Stimulated activated CD4-positive, alpha-beta T cell treated with anti-CD3 and anti-CD28 coated beads, Interleukin-1b, Interleukin-23, amount 100 ng/mL, for 4 hours (primary cell): ENCODE data around the gene CBX6.

Source experiments
- DNase-seq, 2 donors: peaks; one replicate each; pipeline ENCODE4 v3.0.0-alpha.2; 2020; ENCODE audit warnings: low read depth in 2 of 2

CBX6 gene

DNA sequence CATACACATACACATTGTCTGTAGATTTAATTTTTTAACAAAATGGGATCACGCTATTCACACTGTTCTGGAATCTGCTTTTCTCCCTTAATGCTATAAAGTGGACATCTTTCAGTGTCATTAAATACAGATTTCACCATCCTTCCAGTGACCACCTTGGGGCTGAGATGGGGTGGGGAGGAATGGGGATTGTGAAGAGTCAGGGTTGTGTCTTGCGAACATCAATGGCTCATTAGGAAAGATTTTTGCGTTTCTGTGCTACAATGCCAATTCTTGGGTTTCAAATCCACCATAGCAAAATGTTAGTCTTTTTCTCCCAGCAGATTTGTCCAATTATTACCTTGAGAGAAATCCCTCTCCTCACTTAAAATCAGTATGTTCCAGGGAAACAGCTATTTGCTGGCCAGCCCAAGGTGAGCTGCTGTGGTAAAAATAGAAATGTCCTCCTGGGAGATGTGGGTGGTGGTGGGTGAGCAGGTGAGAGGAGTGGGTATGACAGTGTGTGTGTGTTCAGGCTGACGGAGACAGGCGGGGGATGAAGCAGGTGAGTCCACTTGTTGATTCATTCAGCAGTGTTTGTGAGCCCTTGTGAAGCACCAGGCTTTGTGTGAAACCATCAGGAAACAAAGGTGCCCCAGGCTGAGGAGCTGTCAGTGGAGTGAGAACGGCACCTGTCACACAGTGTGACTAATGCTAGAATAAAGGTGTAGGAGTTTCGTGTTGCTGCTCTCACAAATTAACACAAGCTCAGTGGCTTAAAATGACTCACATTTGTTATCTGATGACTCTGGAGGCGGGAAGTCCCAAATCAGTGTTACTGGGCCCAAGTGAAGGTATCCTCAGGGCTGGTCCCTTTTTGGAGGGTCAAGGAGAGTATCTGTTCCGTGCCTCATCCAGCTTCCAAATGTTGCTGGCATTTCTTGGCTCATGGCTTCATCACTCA is 1.7 kb upstream of the CBX6 start:
- DNase-seq = peak; percentile 51 to 63

DNA sequence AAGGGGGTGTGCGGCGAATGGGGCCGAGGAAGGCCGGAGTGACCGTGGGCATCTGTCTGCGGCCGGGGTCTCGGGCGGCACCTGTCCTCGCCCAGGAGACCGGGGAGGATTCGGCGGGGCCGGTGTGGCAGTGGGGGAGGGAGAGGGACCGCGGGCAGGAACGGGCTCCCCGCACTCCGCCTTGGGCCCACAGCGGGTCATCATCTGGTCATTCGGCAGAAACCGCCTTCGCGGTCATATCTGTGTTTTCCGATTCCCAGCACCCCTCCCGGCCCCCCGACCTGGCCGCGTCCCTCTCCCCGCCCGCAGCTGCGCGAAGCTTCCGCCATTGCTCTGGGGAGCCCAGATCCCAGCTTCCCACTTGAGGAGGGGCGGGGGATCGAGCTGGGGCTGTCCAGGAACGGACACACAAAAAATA is 824 bp upstream of the CBX6 start:
- no peak for DNase-seq

DNA sequence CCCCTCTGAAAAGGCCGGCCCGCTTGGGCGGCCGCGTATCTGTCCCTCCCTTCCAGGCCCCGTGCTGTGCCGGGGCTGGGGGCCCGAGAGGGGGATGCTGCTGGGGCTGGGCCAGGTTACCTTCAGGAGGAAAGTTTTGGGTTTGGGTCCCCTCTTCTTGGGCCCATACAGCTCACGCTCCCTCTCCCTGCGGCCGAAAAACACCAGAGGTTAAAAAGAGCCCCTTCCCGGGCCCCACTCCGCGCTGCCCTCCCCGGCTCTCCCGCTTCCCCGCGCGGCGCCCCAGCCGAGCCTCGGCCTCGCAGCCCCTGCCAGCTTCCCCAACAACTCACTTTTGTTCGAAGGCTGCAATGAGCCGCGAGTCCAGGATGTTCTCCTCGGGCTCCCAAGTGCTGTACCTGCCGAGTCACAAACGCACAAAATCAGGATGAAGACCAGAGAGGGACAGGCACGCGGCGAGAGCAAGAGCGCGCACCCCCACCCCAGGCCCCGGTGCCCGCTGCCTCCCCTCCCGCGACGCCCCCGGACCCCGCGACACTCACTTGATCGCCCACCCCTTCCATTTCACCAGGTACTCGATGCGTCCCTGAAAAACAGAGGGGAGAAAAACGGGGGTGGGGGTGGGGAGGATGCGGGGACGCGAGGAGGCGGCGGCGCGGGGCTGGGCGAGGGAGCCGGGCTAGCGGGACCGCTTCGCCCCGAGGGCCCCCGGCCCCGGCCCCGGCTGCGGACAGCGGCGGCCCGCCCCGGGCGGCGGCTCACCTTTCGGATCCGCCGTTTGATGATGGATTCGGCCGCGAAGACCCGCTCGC is 450 bp downstream of the CBX6 start:
- DNase-seq = peak; percentile 21 to 39

DNA sequence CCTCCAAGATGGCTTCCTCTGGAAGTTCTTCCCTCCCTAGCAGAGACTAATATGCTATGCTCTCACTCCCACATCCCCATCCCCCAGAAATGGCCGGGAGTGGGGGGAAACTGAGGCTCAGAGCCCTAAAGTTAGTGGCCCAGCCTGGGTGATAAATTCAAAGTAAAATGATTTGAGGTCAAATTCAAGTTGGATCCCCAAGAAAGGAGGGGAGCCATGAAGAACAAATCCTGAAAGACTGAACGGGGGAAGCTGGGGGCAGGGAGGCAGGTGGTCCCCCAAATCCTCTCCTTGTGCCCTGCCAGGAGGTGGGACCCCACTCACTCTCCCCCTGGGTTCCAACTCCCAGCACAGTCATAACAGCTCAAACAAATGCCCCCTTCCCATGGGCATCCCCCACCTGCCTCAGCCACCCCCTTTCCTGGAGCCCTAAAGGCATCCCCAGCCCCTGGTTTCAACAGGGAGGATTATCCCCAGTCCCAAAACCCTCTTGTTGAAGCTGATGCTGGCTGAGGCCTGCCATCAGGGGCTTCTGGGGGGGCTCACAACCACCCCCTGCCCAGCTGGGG is 1.1 kb downstream of the CBX6 start:
- DNase-seq = no peak

DNA sequence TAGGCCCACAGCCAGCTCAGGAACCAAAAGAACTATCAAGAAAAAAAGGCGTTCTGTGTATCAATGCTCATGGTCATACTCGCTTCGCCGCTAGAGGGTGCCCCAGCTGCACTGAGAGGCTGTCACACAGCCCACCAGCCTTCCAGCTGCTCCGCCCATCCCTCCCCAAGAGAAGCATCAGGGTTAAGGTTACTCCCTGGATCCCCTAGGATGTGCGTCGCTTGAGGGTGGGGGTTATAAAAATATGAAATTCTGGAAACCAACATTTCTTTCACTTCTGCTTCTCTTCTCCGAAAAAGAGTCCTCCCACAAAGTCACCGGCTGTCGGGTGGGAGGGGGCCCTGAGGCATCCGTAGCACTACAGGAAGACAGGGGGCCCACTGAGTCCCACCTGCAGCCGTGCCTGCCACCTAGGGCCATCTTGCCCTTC is 1.7 kb downstream of the CBX6 start:
- DNase-seq = peak; percentile 82 to 89

DNA sequence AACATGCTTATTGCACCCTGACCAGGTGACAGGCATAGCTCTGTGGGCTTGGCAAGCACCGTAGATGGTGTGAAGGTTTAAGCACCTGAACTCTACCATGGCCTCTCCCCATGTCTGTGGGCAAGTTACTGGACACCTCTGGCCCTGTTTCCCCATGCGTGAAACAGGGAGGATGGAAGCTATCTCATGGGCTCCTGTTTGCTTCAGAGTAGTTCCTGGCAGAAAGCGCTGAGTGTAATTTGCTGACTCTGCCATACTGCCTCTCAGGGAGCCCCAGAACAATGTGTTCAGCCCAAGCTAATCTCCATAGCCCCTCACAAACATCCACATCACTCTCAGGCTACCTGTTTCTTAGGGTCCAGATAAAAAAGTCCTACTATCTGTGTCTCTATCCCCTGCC is 2.4 kb downstream of the CBX6 start:
- DNase-seq = no peak

DNA sequence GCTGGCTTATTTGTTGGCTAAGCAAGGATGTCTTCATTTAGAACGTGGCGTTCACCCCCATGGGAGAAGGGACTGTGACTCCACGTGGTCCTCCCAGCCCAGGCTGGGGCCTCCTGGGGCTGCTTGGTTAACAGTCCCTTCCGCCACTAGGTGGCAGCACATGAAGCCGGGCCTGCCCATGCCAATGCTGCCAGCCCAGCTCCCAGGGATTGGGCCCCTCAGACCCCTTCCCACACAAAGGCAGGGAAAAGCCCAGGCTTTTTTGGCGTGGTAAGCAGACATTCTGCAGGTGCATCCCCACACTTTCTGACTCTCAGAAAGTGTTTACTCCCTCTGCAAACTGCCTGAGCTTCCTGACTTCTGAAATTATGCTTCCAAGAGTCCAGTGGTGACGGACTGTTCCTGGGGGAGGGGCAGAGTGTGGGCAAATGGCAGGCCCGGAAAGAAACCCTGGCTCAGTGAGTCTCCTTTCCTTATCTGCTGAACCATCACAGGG is 3.1 kb downstream of the CBX6 start:
- DNase-seq = peak; percentile 81 to 87

DNA sequence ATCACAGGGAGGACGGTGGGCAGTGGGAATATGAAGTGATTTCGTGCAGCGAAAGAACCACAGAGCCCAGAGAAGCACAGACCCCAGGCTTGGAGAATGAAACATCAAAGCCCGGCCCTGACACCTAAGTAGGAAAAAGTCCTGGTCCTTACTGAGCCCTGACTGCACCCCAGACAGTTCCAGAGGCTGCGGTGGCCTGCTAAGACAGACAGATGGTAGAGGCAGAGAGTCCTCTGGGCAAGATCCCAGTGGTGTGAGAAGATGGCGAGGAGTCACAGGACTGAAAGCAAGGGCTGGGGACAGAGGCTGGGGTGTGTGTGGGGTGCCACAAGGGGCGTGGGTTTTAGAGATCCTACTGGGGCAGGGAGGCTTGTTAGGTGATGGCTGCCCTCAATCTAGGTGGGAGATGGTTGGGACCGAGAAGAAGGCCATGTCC is 3.7 kb downstream of the CBX6 start:
- DNase-seq = no peak

DNA sequence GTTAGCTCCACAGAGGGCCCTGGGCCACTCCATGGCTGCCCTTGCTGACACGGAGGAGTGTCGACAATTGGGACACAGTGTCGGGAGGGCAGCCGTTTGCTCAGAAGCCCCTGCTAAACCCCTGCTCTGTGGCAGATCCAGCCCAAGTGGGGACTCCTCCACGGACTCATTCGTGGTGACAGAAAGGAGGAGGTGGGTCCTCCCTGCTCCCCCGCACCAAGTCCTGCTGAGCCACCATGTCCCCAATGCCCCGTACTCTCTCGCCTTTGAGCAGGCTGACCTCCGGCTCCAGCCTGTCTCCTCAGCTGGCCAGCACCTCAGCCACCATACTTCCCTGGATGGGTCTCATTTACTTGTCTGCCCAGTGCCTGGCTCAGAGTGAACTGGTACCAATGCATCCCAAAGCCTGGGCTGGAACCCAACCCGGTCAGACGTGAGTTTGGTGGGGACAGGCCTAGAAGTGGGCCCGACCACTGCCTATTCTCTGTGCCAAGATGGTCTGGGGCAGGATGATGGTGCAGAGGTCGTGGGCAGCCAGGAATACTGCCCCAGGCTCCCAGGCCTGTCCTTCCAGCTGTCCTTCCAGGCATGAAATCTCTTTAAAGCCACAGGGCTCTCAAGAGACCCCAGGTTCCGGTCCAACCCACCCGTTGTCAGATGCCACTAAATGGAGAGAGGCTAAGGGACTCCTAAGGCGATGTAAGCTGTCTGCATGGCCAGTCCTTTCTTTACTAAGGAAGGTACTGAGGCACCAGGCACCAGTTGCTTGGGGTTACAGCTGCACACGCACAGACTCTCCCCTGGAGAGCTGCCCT is 4.3 kb downstream of the CBX6 start:
- no peak for DNase-seq

DNA sequence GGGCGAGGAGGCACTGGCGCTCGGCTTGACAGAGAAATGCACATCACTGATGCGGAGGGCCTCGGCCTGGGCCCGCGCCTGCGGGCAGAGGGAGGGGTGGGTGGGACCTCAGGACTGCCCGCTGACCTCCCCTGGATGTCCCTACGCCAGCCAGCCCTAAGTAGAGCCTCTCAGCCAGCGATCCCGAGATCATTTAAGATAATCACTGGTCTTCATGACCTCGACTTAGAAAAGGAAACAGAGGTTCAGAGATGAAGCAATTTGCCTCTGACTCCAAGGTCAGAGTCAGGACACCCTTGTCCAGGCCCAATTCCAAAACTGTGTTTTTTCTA is 4.9 kb downstream of the CBX6 start:
- no peak for DNase-seq

DNA sequence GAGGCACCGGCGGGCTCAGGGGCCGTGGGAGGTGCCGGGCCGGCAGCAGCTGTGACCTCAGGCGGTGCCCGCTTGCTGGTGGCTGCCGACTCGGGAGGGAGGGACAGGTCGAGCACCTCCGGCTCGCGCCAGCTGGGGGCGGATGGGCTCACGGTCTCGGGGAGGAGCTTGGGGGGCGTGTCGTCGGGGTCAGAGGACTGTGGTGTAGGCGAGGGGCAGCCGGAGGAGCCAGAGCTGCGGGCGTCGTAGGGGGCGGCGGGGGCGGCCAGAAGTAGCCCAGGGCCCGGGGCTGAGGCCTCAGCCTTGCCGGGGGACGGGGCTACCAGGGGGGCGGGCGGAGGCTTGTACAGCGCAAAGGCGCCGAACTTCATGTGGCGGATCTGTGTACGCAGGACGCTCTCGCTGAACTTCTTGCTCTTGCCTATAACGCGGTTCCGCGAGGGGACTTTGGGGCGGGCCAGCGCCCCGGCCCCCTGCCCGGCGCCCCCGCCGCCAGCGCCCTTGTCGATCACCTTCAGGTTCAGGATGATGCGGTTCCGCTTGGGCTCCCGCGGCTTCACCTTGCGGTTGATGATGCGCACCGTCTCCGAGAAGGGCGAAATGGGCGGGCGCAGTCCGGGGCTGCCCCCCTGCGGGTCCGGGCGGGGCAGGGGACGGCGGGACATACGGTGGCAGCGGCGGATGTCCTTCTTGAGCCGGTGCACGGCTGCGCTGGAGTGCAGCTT is 5.5 kb downstream of the CBX6 start:
- no peak for DNase-seq

DNA sequence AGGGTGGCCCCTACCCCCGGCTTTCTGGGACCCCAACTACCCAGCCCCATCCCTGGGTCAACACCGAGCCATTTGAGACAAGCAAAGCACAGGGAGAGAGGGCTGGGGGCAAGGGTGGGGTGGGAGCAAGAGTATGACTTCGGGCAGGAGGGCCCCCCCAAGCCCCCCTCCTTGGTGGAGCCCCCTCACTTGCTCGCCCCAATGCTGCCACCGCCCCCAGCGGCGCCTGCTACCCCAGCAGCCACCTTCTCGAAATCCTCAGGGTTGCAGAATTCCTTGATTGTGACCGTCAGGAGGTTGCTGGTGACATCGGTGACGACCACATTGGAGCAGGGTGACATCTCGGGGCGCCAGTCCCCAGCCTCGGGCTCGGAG is 6.0 kb downstream of the CBX6 start:
- no peak for DNase-seq

DNA sequence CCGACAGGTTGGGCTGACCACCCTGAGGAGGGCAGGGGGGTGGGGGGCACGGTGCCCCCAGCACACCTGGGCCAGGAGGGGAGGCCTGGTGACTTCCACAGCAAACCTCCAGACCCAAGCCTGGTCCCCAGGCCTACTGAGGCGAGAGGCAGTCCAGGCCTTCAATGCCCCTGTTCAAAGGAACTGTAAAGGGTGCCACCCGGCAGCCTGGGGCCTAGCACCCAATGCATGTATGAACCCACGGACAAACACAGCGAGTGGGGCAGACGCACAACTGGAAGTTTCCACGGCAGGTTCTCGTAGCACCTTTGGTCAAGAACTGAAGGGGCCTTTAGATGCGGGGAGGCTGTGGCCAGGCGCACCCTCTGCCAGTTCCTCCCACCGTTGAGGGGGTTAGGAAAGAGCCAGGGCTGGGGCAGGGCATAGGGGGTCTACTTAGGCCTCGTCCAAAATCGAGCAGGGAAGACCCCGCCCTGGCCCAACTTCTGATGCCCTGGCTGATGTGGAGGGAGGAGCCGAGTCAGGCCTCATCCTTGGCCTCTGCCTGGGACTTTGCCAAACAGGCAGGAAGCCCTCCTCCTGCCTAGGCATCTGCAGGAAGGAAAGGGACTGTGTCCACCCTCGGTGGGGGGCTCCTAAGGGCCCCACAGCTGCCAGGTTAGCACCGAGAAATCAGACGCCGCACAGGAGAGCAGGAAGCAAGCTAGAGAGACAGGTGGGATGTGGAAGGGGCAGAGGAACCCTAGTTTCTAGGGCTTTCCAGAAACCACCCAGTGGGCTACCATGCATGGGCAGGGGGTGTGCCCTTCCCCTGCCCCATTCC is 6.6 kb downstream of the CBX6 start:
- DNase-seq = no peak

DNA sequence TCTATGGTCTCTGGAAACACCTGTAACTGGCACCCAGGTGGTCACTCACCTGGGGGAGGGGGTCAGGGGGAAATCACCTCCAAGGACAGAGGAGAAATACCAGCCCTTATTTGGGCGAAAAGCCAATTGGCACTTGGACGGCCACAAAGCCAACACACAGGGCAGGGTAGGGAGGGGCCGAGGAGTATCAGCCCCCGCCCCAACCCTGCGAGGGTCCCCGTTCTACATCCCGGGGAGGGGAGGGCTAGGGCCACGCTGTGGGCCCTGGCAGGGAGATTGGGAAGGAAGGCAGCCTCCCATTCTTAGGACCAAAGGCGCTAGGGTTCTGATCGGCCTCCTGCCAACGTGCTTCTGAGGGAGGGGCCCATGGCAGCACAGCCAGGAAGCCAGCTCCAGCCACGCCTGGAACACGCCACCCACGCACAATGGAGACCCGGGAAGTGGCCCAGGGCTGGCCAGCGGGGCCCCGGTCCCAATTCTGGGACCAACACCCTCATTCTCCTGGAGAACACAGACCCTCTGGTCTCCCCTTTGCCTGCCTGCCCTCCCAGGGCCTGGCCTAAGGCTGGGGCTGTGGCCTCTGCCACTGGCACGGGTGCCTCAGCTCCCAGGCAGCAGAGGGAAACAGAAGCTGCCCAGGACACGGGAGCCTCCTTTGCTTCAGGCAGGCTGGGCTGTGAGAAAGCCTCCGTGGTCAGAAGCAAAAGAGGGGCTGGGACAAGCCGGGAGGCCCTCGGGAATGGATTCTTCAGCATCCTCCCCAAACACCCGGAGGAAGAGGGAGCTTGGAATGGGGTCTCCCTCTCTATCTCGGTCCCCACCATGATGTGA is 7.4 kb downstream of the CBX6 start:
- DNase-seq = no peak

DNA sequence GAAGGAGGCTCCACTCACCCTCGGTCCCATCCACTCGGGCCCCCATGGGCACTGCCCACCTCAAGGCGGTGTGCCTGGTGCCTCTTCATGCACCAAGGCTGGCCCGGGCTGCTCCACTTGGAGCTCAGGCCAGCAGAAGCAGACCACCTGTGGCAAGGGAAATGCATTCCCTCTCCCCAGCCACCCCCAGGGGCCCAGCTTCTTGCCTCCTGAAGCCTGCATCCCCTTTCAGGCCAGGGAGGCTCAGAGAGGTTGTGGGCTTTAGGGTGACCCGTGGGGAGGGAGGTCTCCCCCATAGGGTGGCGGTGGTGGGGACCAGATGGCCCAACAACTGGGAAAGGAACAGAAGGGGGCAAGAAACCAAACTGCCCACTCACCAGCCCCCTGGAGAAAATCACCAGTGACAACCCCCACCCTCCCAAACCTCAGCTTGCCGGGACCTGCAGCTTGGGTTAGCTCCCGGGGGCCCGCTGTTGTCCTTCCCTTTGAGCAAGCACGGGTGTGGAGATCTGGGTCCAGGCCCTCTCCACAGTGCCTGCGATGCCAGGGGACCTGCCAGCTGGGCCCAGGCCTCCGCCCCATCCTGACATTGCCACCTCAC is 8.4 kb downstream of the CBX6 start:
- no peak for DNase-seq

DNA sequence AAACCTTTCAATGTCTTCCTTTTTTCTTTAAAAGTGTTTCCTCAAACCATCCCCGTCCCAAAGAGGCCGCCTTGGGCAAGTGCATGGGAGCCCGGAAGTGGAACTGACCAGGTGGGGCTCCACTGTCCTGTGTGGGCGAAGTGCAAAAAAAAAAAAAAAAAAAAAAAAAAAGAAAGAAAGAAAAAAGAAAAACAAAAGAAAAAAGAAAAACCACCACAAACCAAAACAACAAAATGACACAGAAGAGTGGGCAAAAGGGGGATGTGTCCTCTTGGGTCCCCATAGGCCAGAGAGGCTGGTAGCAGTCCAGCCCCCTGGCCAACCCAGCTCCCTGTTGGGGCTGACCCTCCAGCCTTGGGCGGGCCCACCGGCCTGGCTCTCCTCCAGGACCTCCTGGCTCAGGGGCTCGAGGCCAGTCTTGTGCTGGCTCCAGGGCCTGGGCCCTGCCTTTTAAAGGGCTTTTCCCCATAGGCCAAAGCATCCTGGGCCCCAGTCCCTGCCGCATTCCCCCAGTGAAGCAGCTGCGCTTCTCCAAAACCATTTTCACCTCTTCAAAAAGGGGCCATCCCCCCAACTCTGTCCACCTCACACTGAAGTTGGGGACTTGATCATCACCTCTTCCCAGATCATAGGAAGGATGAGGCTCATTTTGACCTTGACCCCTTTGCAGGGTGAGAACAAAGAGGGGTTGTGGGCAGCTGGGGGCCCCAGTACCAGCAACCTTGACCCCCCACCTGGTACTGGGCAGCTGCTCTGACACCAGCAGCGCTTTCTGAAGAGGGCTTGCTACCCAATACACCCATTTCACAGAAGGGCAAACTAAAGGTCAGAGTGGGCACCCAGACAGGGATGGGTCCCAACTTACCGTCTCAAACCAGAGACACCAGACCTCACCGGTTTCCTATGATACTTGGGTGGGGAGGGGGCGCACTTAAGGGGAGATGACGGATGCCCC is 9.4 kb downstream of the CBX6 start:
- no peak for DNase-seq

DNA sequence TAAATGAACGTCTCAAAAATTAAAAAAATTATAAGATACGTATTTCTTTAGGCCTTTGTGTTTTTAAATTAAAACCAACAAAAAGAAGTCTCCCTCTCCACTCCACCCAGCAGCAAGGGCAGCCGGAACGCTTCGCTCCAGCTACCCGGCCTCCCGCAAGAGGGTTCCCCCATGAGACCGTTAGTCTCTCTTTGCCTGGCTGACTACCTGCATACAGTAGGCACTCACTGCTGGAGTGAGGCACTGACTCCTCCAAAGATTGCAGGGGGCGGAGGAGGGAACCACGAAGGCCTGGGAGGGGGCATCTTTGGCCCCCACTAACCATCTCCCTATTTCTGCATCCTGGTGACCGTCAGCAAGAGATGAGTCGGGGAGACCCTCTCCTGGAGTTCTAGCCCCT is 10.1 kb downstream of the CBX6 start:
- no peak for DNase-seq
